MM.1S (cell line): ENCODE measurements around the gene PIAS2.

Experiments used
- DNase-seq: peaks from one replicate; pipeline ENCODE4 v3.0.0-alpha.2; 2015
- H2AFZ ChIP-seq: fragments of 300-600 bp; sonication (generic); 2 replicates; pipeline ENCODE4 v1.6.0; 2016; ENCODE audit warnings: antibody characterized with exemption, low read length
- H3F3A ChIP-seq: fragments of 300-600 bp; sonication (generic); 2 replicates; pipeline ENCODE4 v1.6.1; 2016; ENCODE audit warnings: mild to moderate bottlenecking, antibody characterized with exemption, low read length, moderate library complexity, mixed read lengths; ENCODE audit not compliant: insufficient read depth
- H3K27ac ChIP-seq: fragments of 300-600 bp; sonication (generic); 2 replicates; pipeline ENCODE4 v1.5.1; 2016; ENCODE audit warnings: mild to moderate bottlenecking, low read length
- H3K27me3 ChIP-seq: fragments of 300-600 bp; sonication (generic); replicated peaks from 2 replicates; pipeline ENCODE4 v1.6.0; 2016; ENCODE audit warnings: low read length; ENCODE audit not compliant: insufficient read depth
- H3K36me3 ChIP-seq: fragments of 300-600 bp; sonication (generic); replicated peaks from 2 replicates; pipeline ENCODE4 v1.6.1; 2016; ENCODE audit warnings: mild to moderate bottlenecking, low read length, mixed read lengths; ENCODE audit not compliant: insufficient read depth
- H3K4me1 ChIP-seq: fragments of 300-600 bp; sonication (generic); 2 replicates; pipeline ENCODE4 v1.6.1; 2016; ENCODE audit warnings: low read length, mixed read lengths
- H3K4me2 ChIP-seq: fragments of 300-600 bp; sonication (generic); 2 replicates; pipeline ENCODE4 v1.6.0; 2016; ENCODE audit warnings: low read depth, low read length
- H3K4me3 ChIP-seq: fragments of 300-600 bp; sonication (generic); 2 replicates; pipeline ENCODE4 v1.5.1; 2016; ENCODE audit warnings: low read length, mixed read lengths
- H3K79me2 ChIP-seq: fragments of 300-600 bp; sonication (generic); 2 replicates; pipeline ENCODE4 v1.6.1; 2016; ENCODE audit warnings: mixed run types, low read length, mixed read lengths
- H3K9ac ChIP-seq: fragments of 300-600 bp; sonication (generic); 2 replicates; pipeline ENCODE4 v1.6.1; 2016; ENCODE audit warnings: low read length, mixed read lengths
- H3K9me2 ChIP-seq: fragments of 300-600 bp; sonication (generic); replicated peaks from 2 replicates; pipeline ENCODE4 v1.6.1; 2016; ENCODE audit warnings: mild to moderate bottlenecking, low read length, mixed read lengths; ENCODE audit not compliant: insufficient read depth
- H3K9me3 ChIP-seq: fragments of 300-600 bp; sonication (generic); replicated peaks from 2 replicates; pipeline ENCODE4 v1.6.1; 2016; ENCODE audit warnings: mild to moderate bottlenecking, low read length, mixed read lengths; ENCODE audit not compliant: insufficient read depth
- H4K20me1 ChIP-seq: fragments of 300-600 bp; sonication (generic); 2 replicates; pipeline ENCODE4 v1.6.1; 2016; ENCODE audit warnings: mild to moderate bottlenecking, low read length, moderate library complexity, mixed read lengths; ENCODE audit not compliant: insufficient read depth
- EZH2 ChIP-seq: fragments of 300-600 bp; sonication (generic); optimal IDR thresholded peaks from 2 replicates; pipeline ENCODE3; 2017; ENCODE audit warnings: low read depth, mild to moderate bottlenecking, antibody characterized with exemption, low read length, mixed read lengths
- EZH2phosphoT487 ChIP-seq: fragments of 300-600 bp; sonication (generic); IDR thresholded peaks from 2 replicates; pipeline ENCODE4 v1.6.1; 2018; ENCODE audit warnings: antibody characterized with exemption, low read length
- TF ChIP-seq, protein P1 (sequence below): fragments of 300-600 bp; sonication (generic); IDR thresholded peaks from 2 replicates; pipeline ENCODE4 v1.5.1; 2016; ENCODE audit warnings: antibody characterized with exemption, low read length, mixed read lengths

PIAS2 gene

DNA sequence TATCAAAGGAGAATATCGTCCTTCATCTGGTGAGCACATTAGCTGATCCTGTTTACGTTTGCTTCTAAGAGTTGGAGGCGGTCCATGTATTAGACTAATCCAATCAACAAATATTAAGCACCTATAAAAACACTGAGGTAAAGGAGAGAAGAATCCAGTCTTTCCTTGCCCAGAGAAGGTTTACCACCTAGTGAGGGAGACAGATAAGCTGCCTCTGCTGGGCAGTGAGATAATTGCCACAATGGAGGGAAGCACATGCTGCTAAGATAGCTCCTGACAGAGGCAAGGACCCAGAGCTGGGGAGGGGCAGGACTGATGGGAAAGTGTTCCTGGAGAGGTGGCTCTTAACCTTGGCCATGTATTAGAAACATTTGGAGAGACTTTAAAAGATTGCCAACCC is 123.7 kb downstream of the PIAS2 start:
- no peaks in the 10 kb centered on the region for H3K9me2 ChIP-seq
- no peak overlapping the region for H3K27ac ChIP-seq
- H3K4me3 ChIP-seq = no peak overlapping the region
- H3K79me2 ChIP-seq = no peaks in the 10 kb centered on the region
- H3K9me3 ChIP-seq = no peaks in the 10 kb centered on the region
- H3K4me2 ChIP-seq = no peak overlapping the region
- H2AFZ ChIP-seq = no peak overlapping the region
- TF ChIP-seq EZH2phosphoT487 = no peak
- H4K20me1 ChIP-seq = no peaks in the 10 kb centered on the region
- no peaks in the 10 kb centered on the region for H3K4me1 ChIP-seq
- no peaks in the 10 kb centered on the region for H3K27me3 ChIP-seq
- DNase-seq = no peak
- H3K36me3 ChIP-seq = no peaks in the 10 kb centered on the region
- H3F3A ChIP-seq = no peaks in the 10 kb centered on the region
- no peak overlapping the region for H3K9ac ChIP-seq

DNA sequence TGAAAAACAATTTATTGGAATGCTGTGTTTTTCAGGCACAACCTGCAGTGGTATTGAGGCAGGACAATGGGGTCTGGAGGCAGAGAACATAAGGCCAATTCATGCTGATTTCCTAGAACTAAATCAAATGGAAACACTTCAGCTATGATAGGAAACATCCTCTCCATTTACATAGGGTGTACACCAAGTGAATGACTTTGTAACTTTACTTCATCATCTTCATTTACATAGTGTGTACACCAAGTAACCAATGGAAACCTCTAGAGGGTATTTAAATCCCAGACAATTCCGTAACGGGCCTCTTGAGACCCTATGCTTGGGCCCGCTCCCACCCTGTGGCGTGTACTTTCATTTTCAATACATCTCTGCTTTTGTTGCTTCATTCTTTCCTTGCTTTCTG is 128.2 kb downstream of the PIAS2 start:
- Histone ChIP-seq H3K9me2 (no peaks in the 10 kb centered on the region), H3K4me3 (no peak overlapping the region), H2AFZ (no peak overlapping the region), H3K36me3 (no peaks in the 10 kb centered on the region), H3K27ac (no peak overlapping the region), H3K4me1 (no peaks in the 10 kb centered on the region), H4K20me1 (no peaks in the 10 kb centered on the region), H3K4me2 (no peak overlapping the region), H3K27me3 (no peaks in the 10 kb centered on the region), H3K79me2 (no peaks in the 10 kb centered on the region), H3K9ac (no peak overlapping the region), H3K9me3 (no peaks in the 10 kb centered on the region), H3F3A (no peaks in the 10 kb centered on the region)
- DNase-seq = no peak
- no peak for TF ChIP-seq EZH2
- TF ChIP-seq EZH2phosphoT487 = no peak
- TF ChIP-seq, protein P1, sequence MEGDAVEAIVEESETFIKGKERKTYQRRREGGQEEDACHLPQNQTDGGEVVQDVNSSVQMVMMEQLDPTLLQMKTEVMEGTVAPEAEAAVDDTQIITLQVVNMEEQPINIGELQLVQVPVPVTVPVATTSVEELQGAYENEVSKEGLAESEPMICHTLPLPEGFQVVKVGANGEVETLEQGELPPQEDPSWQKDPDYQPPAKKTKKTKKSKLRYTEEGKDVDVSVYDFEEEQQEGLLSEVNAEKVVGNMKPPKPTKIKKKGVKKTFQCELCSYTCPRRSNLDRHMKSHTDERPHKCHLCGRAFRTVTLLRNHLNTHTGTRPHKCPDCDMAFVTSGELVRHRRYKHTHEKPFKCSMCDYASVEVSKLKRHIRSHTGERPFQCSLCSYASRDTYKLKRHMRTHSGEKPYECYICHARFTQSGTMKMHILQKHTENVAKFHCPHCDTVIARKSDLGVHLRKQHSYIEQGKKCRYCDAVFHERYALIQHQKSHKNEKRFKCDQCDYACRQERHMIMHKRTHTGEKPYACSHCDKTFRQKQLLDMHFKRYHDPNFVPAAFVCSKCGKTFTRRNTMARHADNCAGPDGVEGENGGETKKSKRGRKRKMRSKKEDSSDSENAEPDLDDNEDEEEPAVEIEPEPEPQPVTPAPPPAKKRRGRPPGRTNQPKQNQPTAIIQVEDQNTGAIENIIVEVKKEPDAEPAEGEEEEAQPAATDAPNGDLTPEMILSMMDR = no peak

DNA sequence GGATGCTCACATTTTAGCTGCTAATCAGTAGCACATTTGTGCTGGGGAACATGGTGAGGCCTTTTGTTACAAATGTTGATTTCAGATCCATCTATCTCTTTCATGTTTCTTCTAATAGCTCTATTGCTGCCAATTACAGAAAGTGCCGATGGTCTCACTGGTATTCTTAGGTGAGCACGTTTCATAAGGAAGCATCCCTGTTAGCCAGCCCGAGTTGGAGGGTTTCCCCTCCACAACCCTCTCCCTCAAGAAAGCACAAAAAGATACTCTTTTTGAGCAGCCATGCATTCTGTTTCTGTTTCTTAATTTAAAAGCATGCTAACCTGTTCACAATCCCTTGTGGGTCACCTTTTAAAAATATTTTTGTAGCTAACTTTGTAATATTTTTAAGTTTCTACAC is 129.6 kb downstream of the PIAS2 start:
- Histone ChIP-seq H3K9me3 (no peaks in the 10 kb centered on the region), H3K36me3 (no peaks in the 10 kb centered on the region), H3K27me3 (no peaks in the 10 kb centered on the region), H2AFZ (no peak overlapping the region), H4K20me1 (no peaks in the 10 kb centered on the region), H3K4me3 (no peak overlapping the region), H3F3A (no peaks in the 10 kb centered on the region), H3K79me2 (no peaks in the 10 kb centered on the region), H3K9me2 (no peaks in the 10 kb centered on the region), H3K9ac (no peak overlapping the region), H3K4me2 (no peak overlapping the region), H3K27ac (no peak overlapping the region), H3K4me1 (no peaks in the 10 kb centered on the region)
- no peak for DNase-seq
- TF ChIP-seq EZH2 (no peak), EZH2phosphoT487 (no peak)
- TF ChIP-seq, protein P1 = no peak

DNA sequence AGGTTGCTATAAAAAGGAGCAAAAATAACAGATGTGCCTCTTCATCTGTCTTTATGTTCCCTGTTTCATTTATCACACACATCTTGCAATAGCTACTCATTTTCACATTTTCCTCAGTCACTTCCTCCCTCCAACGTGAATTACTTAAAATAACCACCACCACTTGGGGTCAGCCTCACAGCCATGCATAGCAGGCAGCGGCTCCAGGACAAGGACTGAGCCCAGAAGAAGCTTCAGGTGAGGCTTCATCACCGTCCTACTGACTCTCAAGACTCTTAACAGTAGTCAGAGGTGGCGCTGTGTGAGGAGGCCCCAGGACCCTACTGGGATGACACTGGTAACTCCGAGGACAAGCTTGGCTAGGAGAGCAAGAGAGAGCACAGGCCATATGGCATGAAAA is 144.9 kb downstream of the PIAS2 start:
- no peak overlapping the region for H3K27ac ChIP-seq
- no peak overlapping the region for H3K4me3 ChIP-seq

More for the DNA sequence above, 144.9 kb downstream of the PIAS2 start:
- Histone ChIP-seq H3K36me3 (no peaks in the 10 kb centered on the region), H3K9me2 (no peaks in the 10 kb centered on the region), H3K4me2 (no peak overlapping the region), H4K20me1 (no peaks in the 10 kb centered on the region), H3K9ac (no peak overlapping the region), H3K4me1 (no peaks in the 10 kb centered on the region), H2AFZ (no peak overlapping the region), H3F3A (no peaks in the 10 kb centered on the region), H3K27me3 (no peaks in the 10 kb centered on the region), H3K9me3 (no peaks in the 10 kb centered on the region), H3K79me2 (no peaks in the 10 kb centered on the region)
- DNase-seq = no peak
- TF ChIP-seq EZH2 = no peak
- no peak for TF ChIP-seq EZH2phosphoT487
- TF ChIP-seq, protein P1 = no peak
